HCT116 (cell line): ENCODE measurements around the gene SLX9. TPM values are rescaled to one million over a fixed set of nuclear protein-coding genes. Genes with fewer than 3 reads are reported as not detected.

Experiments
- ATAC-seq: fragments of 200-7000 bp; cut with Tn5 transposase; 2 replicates; pipeline ENCODE4 v1.9.1; 2020; ENCODE audit warnings: mild to moderate bottlenecking, moderate library complexity
- BruUV-seq: library from RNA; stranded (reverse); fragments of 400-500 nt; replicated peaks from 2 replicates; lab custom pipeline; 2021; lab: Mats Ljungman, UMichigan
- CTCF ChIA-PET: fragments of 300-600 bp; sonication (Branson Sonifier 250); formaldehyde crosslinking; loops from one replicate; lab custom pipeline; 2021; ENCODE audit warnings: antibody characterized with exemption; lab: Charles Lee
- POLR2A ChIA-PET: fragments of 300-600, 350-600 bp; sonication (Branson Sonifier 250); formaldehyde crosslinking; loops from one replicate; lab custom pipeline; 2021; ENCODE audit warnings: antibody characterized with exemption; lab: Charles Lee
- RAD21 ChIA-PET, 2 experiments: fragments of 300-600 bp; sonication (Branson Sonifier 250); formaldehyde crosslinking; loops; one replicate each; lab custom pipeline; 2023; ENCODE audit warnings: low total read pairs in 2 of 2; ENCODE audit not compliant: uncharacterized antibody in 2 of 2, unreplicated experiment in 2 of 2, low non-redundant PET in 1 of 2; lab: Charles Lee
- DNase-seq: peaks from one replicate; pipeline ENCODE4 v3.0.0-alpha.2; 2010; ENCODE audit warnings: low read depth, low spot score
- H2AFZ ChIP-seq: fragments of 200-600 bp; shearing (Covaris generic), sonication (generic); 2 replicates; pipeline ENCODE4 v1.6.1; 2017; ENCODE audit warnings: low read depth, mixed run types, mixed read lengths, antibody characterized with exemption, low read length; ENCODE audit not compliant: poor library complexity, severe bottlenecking
- H3K27ac ChIP-seq: 2 replicates; pipeline ENCODE4 v1.5.1; 2012; ENCODE audit warnings: low read depth, low read length
- H3K27me3 ChIP-seq: fragments of 200-600 bp; sonication (generic); 2 replicates; pipeline ENCODE4 v1.6.1; 2016; ENCODE audit warnings: mixed run types, low read length, mixed read lengths; ENCODE audit not compliant: insufficient read depth
- H3K36me3 ChIP-seq, 2 experiments: fragments of 200-500 bp in 1 of 2; fragments of 200-600 bp in 1 of 2; sonication (Bioruptor generic) in 1 of 2; sonication (generic) in 1 of 2; 2 replicates each; pipeline versions ENCODE4 v1.5.1 to v1.6.1; 2014 to 2016; ENCODE audit warnings: low read length in 2 of 2, inconsistent platforms in 1 of 2, mixed read lengths in 1 of 2, mixed run types in 1 of 2; ENCODE audit not compliant: insufficient read depth in 2 of 2, control insufficient read depth in 1 of 2
- H3K4me1 ChIP-seq, 2 experiments: fragments of 200-600 bp in 1 of 2; sonication (generic) in 1 of 2; 2 replicates each; pipeline versions ENCODE4 v1.5.1 to v1.6.1; 2012 to 2017; ENCODE audit warnings: low read length in 2 of 2, inconsistent platforms in 1 of 2, mild to moderate bottlenecking in 1 of 2, mixed read lengths in 1 of 2, mixed run types in 1 of 2, moderate library complexity in 1 of 2; ENCODE audit not compliant: insufficient read depth in 2 of 2, control insufficient read depth in 1 of 2
- H3K4me2 ChIP-seq: fragments of 200-600 bp; sonication (generic); 2 replicates; pipeline ENCODE4 v1.6.1; 2017; ENCODE audit warnings: mixed run types, low read length, mixed read lengths
- H3K4me3 ChIP-seq, 2 experiments: fragments of 200-600 bp in 1 of 2; sonication (generic) in 1 of 2; replicated peaks in 1 of 2; 2 replicates each; pipeline ENCODE4 v1.5.1; 2011 to 2016; ENCODE audit warnings: low read length in 2 of 2, control low read depth in 1 of 2, low read depth in 1 of 2, mild to moderate bottlenecking in 1 of 2, mixed read lengths in 1 of 2, mixed run types in 1 of 2
- H3K79me2 ChIP-seq: fragments of 200-600 bp; sonication (generic); 2 replicates; pipeline ENCODE4 v1.6.1; 2017; ENCODE audit warnings: mild to moderate bottlenecking, mixed run types, low read length, moderate library complexity, mixed read lengths; ENCODE audit not compliant: insufficient read depth
- H3K9ac ChIP-seq: fragments of 200-600 bp; sonication (generic); 2 replicates; pipeline ENCODE4 v1.6.1; 2016; ENCODE audit warnings: low read length, mixed read lengths
- H3K9me2 ChIP-seq: fragments of 200-600 bp; sonication (generic), shearing (Covaris generic); 2 replicates; pipeline ENCODE4 v1.6.1; 2017; ENCODE audit warnings: mixed run types, mild to moderate bottlenecking, moderate library complexity; ENCODE audit not compliant: insufficient read depth
- H3K9me3 ChIP-seq, 2 experiments: fragments of 200-500 bp in 1 of 2; fragments of 200-600 bp in 1 of 2; sonication (Bioruptor generic) in 1 of 2; sonication (generic) in 1 of 2; 2 replicates each; pipeline ENCODE4 v1.6.1; 2014 to 2017; ENCODE audit warnings: low read length in 2 of 2, mixed read lengths in 2 of 2, inconsistent platforms in 1 of 2, low read depth in 1 of 2, mild to moderate bottlenecking in 1 of 2, mixed run types in 1 of 2, moderate library complexity in 1 of 2; ENCODE audit not compliant: control insufficient read depth in 1 of 2, insufficient read depth in 1 of 2
- H4K20me1 ChIP-seq: fragments of 200-600 bp; sonication (generic), shearing (Covaris generic); 2 replicates; pipeline ENCODE4 v1.6.1; 2017; ENCODE audit warnings: mixed run types, mild to moderate bottlenecking, moderate library complexity; ENCODE audit not compliant: insufficient read depth
- CEBPB ChIP-seq: IDR thresholded peaks from 2 replicates; pipeline ENCODE4 v1.6.1; 2012; ENCODE audit warnings: low read depth
- ELF1 ChIP-seq: IDR thresholded peaks from 2 replicates; pipeline ENCODE4 v1.6.1; 2012; ENCODE audit warnings: low read depth, borderline replicate concordance
- EZH2 ChIP-seq: fragments of 200-600 bp; sonication (generic); IDR thresholded peaks from 2 replicates; pipeline ENCODE4 v1.6.1; 2017; ENCODE audit warnings: antibody characterized with exemption, mixed run types
- FOSL1 ChIP-seq: IDR thresholded peaks from 2 replicates; pipeline ENCODE4 v1.6.1; 2012; ENCODE audit warnings: low read depth
- JUND ChIP-seq: IDR thresholded peaks from 2 replicates; pipeline ENCODE4 v1.6.1; 2012
- POLR2AphosphoS5 ChIP-seq: IDR thresholded peaks from 2 replicates; pipeline ENCODE4 v1.6.1; 2011; ENCODE audit warnings: mild to moderate bottlenecking, low read depth, low read length, moderate library complexity
- SRF ChIP-seq: IDR thresholded peaks from 2 replicates; pipeline ENCODE4 v1.6.1; 2012; ENCODE audit warnings: low read depth
- TCF7L2 ChIP-seq: IDR thresholded peaks from 2 replicates; pipeline ENCODE4 v1.7.0; 2011; ENCODE audit warnings: borderline replicate concordance, inconsistent platforms; ENCODE audit not compliant: insufficient read depth, insufficient read length; ENCODE audit errors: extremely low read depth
- YY1 ChIP-seq: IDR thresholded peaks from 2 replicates; pipeline ENCODE4 v1.6.1; 2011; ENCODE audit warnings: low read length, low read depth, moderate library complexity, mild to moderate bottlenecking; ENCODE audit not compliant: insufficient replicate concordance; ENCODE audit errors: extremely low read depth
- ZFX ChIP-seq: fragments of 450-650 bp; IDR thresholded peaks from 2 replicates; pipeline ENCODE4 v1.6.1; 2017
- intact Hi-C: fragments of 100-400 bp; cut with micrococcal nuclease; formaldehyde crosslinking; loops from 2 replicates; pipeline ENCODE4 v1.10.0; 2022
- total RNA-seq: library from RNA; stranded (reverse); gene quantifications from one replicate; pipeline ENCODE4 v1.2.1, GENCODE V29; 2021; ENCODE audit not compliant: unreplicated experiment
- TF ChIP-seq, protein P1 (sequence below): IDR thresholded peaks from 2 replicates; pipeline ENCODE4 v1.6.1; 2012; ENCODE audit warnings: low read depth
- TF ChIP-seq, protein P2 (sequence below), 3 experiments: fragments of 200-600 bp in 1 of 3; sonication (generic) in 1 of 3; IDR thresholded peaks in 2 of 3; conservative IDR thresholded peaks in 1 of 3; 2 replicates each; pipeline ENCODE4 v1.5.1; 2012 to 2017; ENCODE audit warnings: low read depth in 2 of 3, low read length in 2 of 3, antibody characterized with exemption in 1 of 3, borderline replicate concordance in 1 of 3, control low read depth in 1 of 3, mild to moderate bottlenecking in 1 of 3, mixed read lengths in 1 of 3, mixed run types in 1 of 3, moderate library complexity in 1 of 3; ENCODE audit not compliant: insufficient read depth in 1 of 3

Gene SLX9
- total RNA-seq, 1 experiment from 2014 or later: 61.9 TPM

DNA sequence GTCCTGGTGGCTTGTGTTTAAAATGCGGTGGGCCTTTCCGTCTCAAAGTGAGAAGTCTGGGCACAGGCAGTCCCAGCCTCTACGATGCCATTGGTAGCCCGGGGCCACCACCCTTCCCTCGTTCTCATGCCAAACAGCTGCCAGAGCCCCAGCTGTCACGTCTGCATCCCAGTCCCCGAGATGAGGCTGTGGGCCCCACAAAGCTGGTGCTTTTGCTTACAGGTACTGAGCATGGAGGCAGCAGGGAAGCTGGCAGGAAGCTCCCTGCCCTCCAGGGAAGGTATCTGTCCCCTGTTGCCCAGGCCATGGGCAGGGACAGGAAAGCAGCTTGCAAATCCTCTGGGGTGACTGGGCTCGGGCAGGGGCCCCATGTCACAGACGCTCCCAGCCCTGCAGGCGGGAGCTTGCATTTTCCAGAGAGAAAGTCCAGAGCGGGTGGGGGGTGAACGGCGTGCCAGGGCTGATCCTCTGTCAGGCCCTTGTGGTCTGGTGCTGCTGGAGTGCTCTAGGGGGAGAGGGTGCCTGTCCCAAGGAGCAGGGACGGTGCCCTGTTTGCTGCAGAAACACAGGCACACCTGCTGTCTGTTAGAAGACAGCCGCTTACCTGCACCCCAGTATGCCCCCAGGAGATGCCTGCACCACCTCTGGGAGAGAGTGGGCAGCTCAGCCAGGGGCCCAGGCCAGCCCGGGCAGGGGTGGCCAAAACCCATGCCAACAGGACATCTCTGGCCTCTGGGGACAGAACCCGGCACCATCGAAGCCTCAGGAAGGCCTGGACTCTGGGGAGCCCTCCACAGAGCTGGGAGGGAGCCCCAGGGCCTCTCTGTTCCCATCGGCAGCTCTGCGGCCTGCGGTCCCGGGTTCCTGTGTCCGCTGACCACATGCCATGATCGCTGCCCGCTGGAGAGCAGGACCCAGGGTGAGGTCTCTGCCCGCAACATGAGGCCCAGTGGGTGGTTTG lies 45.9 kb downstream of the SLX9 start:
- H3K9me3 ChIP-seq: no peaks in the 10 kb centered on the region
- H3K9me2 ChIP-seq: no peaks in the 10 kb centered on the region
- H3K4me3 ChIP-seq: no peak overlapping the region
- H3K27ac ChIP-seq: no peak overlapping the region
- no peak for DNase-seq
- ATAC-seq: no peak
- intact Hi-C loops: no loop called here
- no peak overlapping the region for H2AFZ ChIP-seq
- H3K9ac ChIP-seq: no peak overlapping the region
- no peak overlapping the region for H3K4me2 ChIP-seq
- TF ChIP-seq, protein P1, sequence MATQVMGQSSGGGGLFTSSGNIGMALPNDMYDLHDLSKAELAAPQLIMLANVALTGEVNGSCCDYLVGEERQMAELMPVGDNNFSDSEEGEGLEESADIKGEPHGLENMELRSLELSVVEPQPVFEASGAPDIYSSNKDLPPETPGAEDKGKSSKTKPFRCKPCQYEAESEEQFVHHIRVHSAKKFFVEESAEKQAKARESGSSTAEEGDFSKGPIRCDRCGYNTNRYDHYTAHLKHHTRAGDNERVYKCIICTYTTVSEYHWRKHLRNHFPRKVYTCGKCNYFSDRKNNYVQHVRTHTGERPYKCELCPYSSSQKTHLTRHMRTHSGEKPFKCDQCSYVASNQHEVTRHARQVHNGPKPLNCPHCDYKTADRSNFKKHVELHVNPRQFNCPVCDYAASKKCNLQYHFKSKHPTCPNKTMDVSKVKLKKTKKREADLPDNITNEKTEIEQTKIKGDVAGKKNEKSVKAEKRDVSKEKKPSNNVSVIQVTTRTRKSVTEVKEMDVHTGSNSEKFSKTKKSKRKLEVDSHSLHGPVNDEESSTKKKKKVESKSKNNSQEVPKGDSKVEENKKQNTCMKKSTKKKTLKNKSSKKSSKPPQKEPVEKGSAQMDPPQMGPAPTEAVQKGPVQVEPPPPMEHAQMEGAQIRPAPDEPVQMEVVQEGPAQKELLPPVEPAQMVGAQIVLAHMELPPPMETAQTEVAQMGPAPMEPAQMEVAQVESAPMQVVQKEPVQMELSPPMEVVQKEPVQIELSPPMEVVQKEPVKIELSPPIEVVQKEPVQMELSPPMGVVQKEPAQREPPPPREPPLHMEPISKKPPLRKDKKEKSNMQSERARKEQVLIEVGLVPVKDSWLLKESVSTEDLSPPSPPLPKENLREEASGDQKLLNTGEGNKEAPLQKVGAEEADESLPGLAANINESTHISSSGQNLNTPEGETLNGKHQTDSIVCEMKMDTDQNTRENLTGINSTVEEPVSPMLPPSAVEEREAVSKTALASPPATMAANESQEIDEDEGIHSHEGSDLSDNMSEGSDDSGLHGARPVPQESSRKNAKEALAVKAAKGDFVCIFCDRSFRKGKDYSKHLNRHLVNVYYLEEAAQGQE: no peak
- TF ChIP-seq YY1 (no peak), EZH2 (no peak), FOSL1 (no peak), POLR2AphosphoS5 (no peak), TCF7L2 (no peak), ELF1 (no peak), ZFX (no peak), JUND (no peak), SRF (no peak), CEBPB (no peak)
- TF ChIP-seq, protein P2, sequence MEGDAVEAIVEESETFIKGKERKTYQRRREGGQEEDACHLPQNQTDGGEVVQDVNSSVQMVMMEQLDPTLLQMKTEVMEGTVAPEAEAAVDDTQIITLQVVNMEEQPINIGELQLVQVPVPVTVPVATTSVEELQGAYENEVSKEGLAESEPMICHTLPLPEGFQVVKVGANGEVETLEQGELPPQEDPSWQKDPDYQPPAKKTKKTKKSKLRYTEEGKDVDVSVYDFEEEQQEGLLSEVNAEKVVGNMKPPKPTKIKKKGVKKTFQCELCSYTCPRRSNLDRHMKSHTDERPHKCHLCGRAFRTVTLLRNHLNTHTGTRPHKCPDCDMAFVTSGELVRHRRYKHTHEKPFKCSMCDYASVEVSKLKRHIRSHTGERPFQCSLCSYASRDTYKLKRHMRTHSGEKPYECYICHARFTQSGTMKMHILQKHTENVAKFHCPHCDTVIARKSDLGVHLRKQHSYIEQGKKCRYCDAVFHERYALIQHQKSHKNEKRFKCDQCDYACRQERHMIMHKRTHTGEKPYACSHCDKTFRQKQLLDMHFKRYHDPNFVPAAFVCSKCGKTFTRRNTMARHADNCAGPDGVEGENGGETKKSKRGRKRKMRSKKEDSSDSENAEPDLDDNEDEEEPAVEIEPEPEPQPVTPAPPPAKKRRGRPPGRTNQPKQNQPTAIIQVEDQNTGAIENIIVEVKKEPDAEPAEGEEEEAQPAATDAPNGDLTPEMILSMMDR (IDR thresholded peaks at IDR 0.05 in 2 of 3, conservative IDR thresholded peaks at IDR 0.05 in 1 of 3; ENCODE audit: borderline replicate concordance in 1 of 3, insufficient read depth in 1 of 3, low read depth in 2 of 3, low read length in 2 of 3): no peak
- peaks cover 0 to 6% of the 10 kb centered on the region in 2 experiments; a peak in 1 of 4 replicates for H3K4me1 ChIP-seq
- no peaks in the 10 kb centered on the region for H3K27me3 ChIP-seq
- H4K20me1 ChIP-seq: no peaks in the 10 kb centered on the region
- no peaks in the 10 kb centered on the region for H3K36me3 ChIP-seq
- ChIA-PET RAD21 (no interaction called here), CTCF (interaction anchor here (1.0 to 1.5 kb wide), 2 partner anchors 152 to 155 kb away, joined by 3 read pairs; no protein-coding TSS in a partner anchor), POLR2A (no interaction called here)
- no peaks in the 10 kb centered on the region for H3K79me2 ChIP-seq
- no TSS peak for BruUV-seq
